Heart left ventricle (tissue), 13 donors: ENCODE measurements around the gene AKR1E2.

Source experiments
- POLR2A ChIP-seq, 2 donors: fragments of 450-650 bp; IDR thresholded peaks; one replicate each; pipeline ENCODE4 v1.6.1; 2017; ENCODE audit warnings: antibody characterized with exemption in 2 of 2, mild to moderate bottlenecking in 2 of 2, moderate library complexity in 2 of 2
- TF ChIP-seq, protein P1 (sequence below), 12 donors: fragments of 200-600 bp; sonication (generic) in 4 of 12; IDR thresholded peaks; one replicate each; pipeline versions ENCODE4 v1.5.0 to v1.8.0; 2018 to 2022; ENCODE audit warnings: antibody characterized with exemption in 12 of 12, mild to moderate bottlenecking in 5 of 12
- donor health status: ischemic (EF 13 %, LVEDD 7.1; RV severe dilation, severe dysfunction).
- donor health status: DM: no; HTN: yes; CAD: no.
- donor health status: DM: no; HTN: no; CAD: no.
- donor health status: ischemic (EF 25% LVEDD 6.9; RV normal size, moderate dysfunction).
- donor health status: ischemic (EF 25% LVEDD 5.7; RV mildly dilated, moderate dysfunction).
- donor health status: ischemic (EF 35%, LVEDD 5.7; RV mildly dilated, moderate dysfunction).
- donor health status: nonischemic (EF 11% LVEDD 7.7; RV severe dilation, severe dysfunction).
- donor health status: DM: yes; HTN: yes; CAD: no.
- donor health status: PGD.
- donor health status: ischemic (EF 29% LVEDD 5.4; RV normal size, mild dysfunction).
- donor health status: nonischemic (EF 23%, LVEDD 6.1; RV moderate dilation, normal function).

DNA sequence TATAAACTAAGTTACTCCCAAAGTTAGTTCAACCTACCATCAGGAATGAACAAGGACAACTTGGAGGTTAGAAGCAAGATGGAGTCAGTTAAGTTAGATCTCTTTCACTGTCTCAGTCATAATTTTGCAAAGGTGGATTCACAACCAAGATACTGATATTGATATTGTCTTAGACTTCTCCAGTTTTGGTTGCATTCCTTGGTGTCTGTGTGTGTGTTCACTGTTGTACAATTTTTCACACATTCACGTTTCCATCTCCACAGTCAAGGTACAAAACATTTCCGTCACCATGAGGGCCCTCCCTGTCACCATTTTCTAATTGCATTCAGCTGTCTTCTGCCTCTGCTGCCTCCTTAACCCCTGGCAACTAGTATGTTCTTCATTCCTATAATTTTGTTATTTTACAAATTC, 41.1 kb downstream of the AKR1E2 start:
- TF ChIP-seq, protein P1, sequence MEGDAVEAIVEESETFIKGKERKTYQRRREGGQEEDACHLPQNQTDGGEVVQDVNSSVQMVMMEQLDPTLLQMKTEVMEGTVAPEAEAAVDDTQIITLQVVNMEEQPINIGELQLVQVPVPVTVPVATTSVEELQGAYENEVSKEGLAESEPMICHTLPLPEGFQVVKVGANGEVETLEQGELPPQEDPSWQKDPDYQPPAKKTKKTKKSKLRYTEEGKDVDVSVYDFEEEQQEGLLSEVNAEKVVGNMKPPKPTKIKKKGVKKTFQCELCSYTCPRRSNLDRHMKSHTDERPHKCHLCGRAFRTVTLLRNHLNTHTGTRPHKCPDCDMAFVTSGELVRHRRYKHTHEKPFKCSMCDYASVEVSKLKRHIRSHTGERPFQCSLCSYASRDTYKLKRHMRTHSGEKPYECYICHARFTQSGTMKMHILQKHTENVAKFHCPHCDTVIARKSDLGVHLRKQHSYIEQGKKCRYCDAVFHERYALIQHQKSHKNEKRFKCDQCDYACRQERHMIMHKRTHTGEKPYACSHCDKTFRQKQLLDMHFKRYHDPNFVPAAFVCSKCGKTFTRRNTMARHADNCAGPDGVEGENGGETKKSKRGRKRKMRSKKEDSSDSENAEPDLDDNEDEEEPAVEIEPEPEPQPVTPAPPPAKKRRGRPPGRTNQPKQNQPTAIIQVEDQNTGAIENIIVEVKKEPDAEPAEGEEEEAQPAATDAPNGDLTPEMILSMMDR (IDR thresholded peaks at IDR 0.05) = no peak
- TF ChIP-seq POLR2A (IDR thresholded peaks at IDR 0.05) = no peak
